ENCODE results near the gene PSMB7. TPM values are rescaled to one million over a fixed set of nuclear protein-coding genes. Genes with fewer than 3 reads are reported as not detected.

Gene PSMB7
- total and polyA plus RNA-seq, 2 of the 4 experiments (the other 2 are of a cell fraction) = 340 to 430 TPM

DNA sequence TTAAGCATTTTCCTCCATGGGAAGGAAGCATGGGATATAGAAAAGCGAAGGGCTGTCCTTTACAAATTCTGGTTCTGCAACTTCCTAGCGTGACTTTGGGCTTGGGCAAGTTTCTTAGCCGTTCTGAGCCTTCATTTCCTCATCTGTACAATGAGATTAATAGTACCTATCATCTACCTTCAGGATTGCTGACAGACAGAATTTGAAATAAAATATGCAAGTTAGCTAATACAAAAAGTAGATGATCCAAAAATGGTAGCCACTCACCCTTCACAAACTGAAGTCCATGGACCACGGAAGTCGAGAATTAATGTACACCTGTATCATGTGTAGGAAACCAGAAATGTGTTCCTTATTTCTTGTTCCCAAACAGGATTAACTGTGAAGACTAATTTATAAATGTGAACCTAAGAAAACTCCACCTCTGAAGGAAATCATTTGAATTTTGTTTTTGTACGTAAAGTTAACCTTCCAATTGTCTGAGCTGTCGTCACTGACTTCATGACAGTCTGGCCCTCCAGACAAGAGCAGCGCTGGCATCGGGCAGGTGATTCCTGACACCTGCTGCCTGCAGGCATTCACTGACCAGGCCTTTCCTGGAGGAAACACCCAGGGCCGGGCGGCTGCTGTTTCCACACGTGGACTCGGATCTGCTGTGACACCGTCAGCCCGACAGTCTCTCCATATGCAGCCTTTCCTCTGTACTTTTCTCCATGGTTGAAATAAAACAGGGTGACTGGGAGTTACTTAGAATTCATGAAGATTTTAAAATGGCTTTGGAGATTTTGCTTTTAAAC lies 63.4 kb downstream of the PSMB7 start:
- Histone ChIP-seq H3K56ac (ENCODE audit: extremely low read depth, insufficient read depth, low read length) (no peak overlapping the region), H4K8ac (ENCODE audit: low read depth in 2 of 2, low read length in 2 of 2) (no peak overlapping the region), H3K27me3 (ENCODE audit: control insufficient read depth, insufficient read depth, low read length) (no peaks in the 10 kb centered on the region), H3K4me2 (ENCODE audit: low read depth, low read length) (no peak overlapping the region), H3K18ac (ENCODE audit: low read depth, low read length) (no peak overlapping the region), H2BK20ac (ENCODE audit: low read depth, low read length) (no peak overlapping the region), H3K23ac (ENCODE audit: low read depth, low read length) (no peak overlapping the region), H3K9me1 (ENCODE audit: insufficient read depth, low read length) (peaks cover 27% of the 10 kb centered on the region), H3K4me3 (ENCODE audit: insufficient read depth, low read depth, low read length) (no peak overlapping the region), H3K9me3 (ENCODE audit: control insufficient read depth, insufficient read depth, low read length) (no peaks in the 10 kb centered on the region), H2AK9ac (replicated peaks; ENCODE audit: low read depth, low read length, poor library complexity) (no peak overlapping the region), H4K91ac (ENCODE audit: insufficient read depth, low read depth, low read length) (no peak overlapping the region), H2BK15ac (ENCODE audit: low read depth, low read length) (no peak overlapping the region), H3K27ac (ENCODE audit: insufficient read depth, low read length) (no peak overlapping the region), H3K4me1 (ENCODE audit: control insufficient read depth, insufficient read depth, low read length) (peaks cover 12% of the 10 kb centered on the region), H2AK5ac (ENCODE audit: low read depth, low read length) (no peak overlapping the region), H3K14ac (replicated peaks; ENCODE audit: low read depth, low read length) (no peak overlapping the region), H4K5ac (ENCODE audit: low read depth, low read length) (no peak overlapping the region), H2BK5ac (ENCODE audit: low read depth, low read length, poor library complexity, severe bottlenecking) (no peak overlapping the region), H3K9ac (ENCODE audit: low read depth, low read length) (no peak overlapping the region), H3K4ac (ENCODE audit: low read depth, low read length) (no peak overlapping the region), H3K36me3 (ENCODE audit: control insufficient read depth, insufficient read depth, low read length) (peaks cover 91% of the 10 kb centered on the region), H4K20me1 (ENCODE audit: insufficient read depth, low read length) (peaks cover 60% of the 10 kb centered on the region), H2AFZ (replicated peaks; ENCODE audit: low read length, poor library complexity) (no peak overlapping the region), H2BK120ac (ENCODE audit: low read depth, low read length) (no peak overlapping the region), H3K79me1 (ENCODE audit: low read depth in 1 of 2, low read length in 2 of 2) (peaks cover 37 to 82% of the 10 kb centered on the region in 2 experiments)
- TF ChIP-seq MAFK (IDR thresholded peaks at IDR 0.05; ENCODE audit: low read depth, low read length) (peak; percentile 29; the same call in 1 of the 2 replicates), MAZ (IDR thresholded peaks at IDR 0.05; ENCODE audit: borderline replicate concordance, low read depth, low read length) (no peak)
- 84% methylated on average over 3 of the region's 15 CpGs; no CpG with 5 or more reads in 1 of the 2 experiments for WGBS, 2 experiments (ENCODE audit: extremely low coverage in 2 of 2, insufficient read length in 1 of 2)
- DNase-seq (no peak), ATAC-seq (ENCODE audit: low read depth) (no peak)
- TSS peak; percentile 11 for BruUV-seq (replicated peaks)
- POLR2A ChIA-PET (ENCODE audit: unreplicated experiment) = no interaction called here
- intact Hi-C loops (cut with micrococcal nuclease) = no loop called here
- CTCF ChIA-PET = no interaction called here
- in situ Hi-C loops (cut with MboI; ENCODE audit: low sequenced_read_pairs) = no loop called here
- dilution Hi-C loops (cut with HindIII; ENCODE audit: low sequenced_read_pairs, unreplicated experiment) = no loop called here
